GM12892 (cell line): Measurements from ENCODE around the gene SLC7A10.
"Not testable (repeated sequence)": the region's sequence is repeated elsewhere in the genome, so short reads cannot be mapped to it uniquely, and the experiment has no call there.

Source experiments
- DNase-seq: peaks from one replicate; pipeline ENCODE4 v3.0.0; 2011; ENCODE audit not compliant: insufficient read length
- FAIRE-seq: peaks from 2 replicates; lab custom pipeline; 2011; peaks lifted over from hg19 to GRCh38; lab: Jason Lieb, UNC
- POLR2A ChIP-seq: IDR thresholded peaks from 2 replicates; pipeline ENCODE4 v1.6.1; 2011; ENCODE audit warnings: low read depth, low read length, control low read depth
- POLR2AphosphoS5 ChIP-seq: IDR thresholded peaks from 2 replicates; pipeline ENCODE4 v1.6.1; 2011; ENCODE audit warnings: low read depth, low read length, control low read depth
- TAF1 ChIP-seq: IDR thresholded peaks from 2 replicates; pipeline ENCODE4 v1.6.1; 2011; ENCODE audit warnings: low read depth, mild to moderate bottlenecking, control low read depth, low read length, borderline replicate concordance

The SLC7A10 gene

GRCh38 chr19:33233056-33233873 is 7.6 kb upstream of the SLC7A10 start:
- TF ChIP-seq TAF1 = no peak
- TF ChIP-seq POLR2AphosphoS5 = no peak
- no peak for TF ChIP-seq POLR2A
- FAIRE-seq = no peak
- DNase-seq = no peak

- FAIRE-seq (no peak), DNase-seq (no peak)
- TF ChIP-seq POLR2A (no peak), POLR2AphosphoS5 (no peak)
These were observed 7.0 kb upstream of the SLC7A10 start for GRCh38 chr19:33232656-33233055.

DNA sequence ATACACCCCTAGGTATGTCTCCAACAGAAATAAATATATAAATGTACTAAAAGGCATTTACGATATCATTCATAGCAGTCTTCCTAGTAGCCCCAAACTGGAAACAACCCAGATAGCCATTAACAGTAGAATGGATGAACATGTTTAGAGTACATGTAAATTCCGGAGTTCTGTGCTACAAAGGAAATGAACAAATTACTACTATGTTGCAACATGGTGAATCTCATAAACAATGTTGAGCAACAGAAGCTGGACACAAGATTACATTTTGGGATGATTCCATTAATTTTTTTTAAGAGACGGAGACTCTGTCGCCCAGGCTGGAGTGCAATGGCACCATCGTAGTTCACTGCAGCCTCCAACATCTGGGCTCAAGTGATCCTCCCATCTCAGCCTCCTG is 5.9 kb upstream of the SLC7A10 start:
- TF ChIP-seq TAF1 (no peak), POLR2A (no peak)
- no peak for DNase-seq
- FAIRE-seq = no peak

GRCh38 chr19:33229962-33230361 is 4.3 kb upstream of the SLC7A10 start:
- no peak for FAIRE-seq

GRCh38 chr19:33227870-33228599 is 2.4 kb upstream of the SLC7A10 start:
- FAIRE-seq (no peak), DNase-seq (no peak)
- no peak for TF ChIP-seq TAF1
- no peak for TF ChIP-seq POLR2A

More at GRCh38 chr19:33229962-33230361, 4.3 kb upstream of the SLC7A10 start:
- DNase-seq = no peak
- TF ChIP-seq POLR2A (no peak), POLR2AphosphoS5 (no peak), TAF1 (no peak)

GRCh38 chr19:33227242-33227650 is 1.6 kb upstream of the SLC7A10 start:
- no peak for DNase-seq
- no peak for TF ChIP-seq TAF1
- TF ChIP-seq POLR2A = no peak
- no peak for TF ChIP-seq POLR2AphosphoS5
- FAIRE-seq = no peak

DNA sequence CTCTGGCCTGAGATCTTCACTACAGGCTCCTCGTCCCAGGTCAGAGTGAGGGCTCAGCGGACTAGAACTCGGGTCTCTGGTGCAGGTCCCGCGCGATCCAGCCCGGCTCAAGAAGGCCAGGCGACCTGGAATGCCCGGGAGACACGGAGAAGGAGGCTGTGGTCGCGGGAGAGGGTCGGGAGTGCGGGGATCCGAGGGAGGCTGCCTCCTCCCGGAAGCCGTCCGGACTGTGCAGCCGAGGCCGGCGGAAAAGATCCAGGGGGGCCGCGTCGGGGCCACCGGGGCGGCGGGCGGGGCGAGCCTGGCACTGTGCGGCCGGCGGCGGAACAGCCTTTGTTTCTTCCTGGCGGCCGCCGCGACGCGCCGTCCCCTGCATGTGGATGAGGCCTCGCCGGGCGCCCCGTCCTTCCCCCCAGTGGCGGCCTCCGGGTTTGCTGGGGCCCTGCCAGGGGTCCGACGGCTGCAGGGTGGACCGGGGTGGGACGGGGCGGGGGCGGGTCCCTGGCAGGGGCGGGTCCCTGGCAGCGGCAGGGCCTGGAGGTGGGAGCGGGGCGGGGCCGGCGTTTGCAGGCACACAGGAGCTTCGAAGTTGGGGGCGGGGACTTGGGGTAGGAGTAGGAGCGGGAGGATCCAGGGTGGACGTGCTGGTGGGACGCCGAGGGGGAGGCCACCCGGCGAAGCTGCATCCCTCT is 1.0 kb upstream of the SLC7A10 start:
- FAIRE-seq (no peak), DNase-seq (no peak)
- TF ChIP-seq TAF1 (no peak), POLR2A (no peak), POLR2AphosphoS5 (no peak)

- TF ChIP-seq POLR2AphosphoS5 (no peak), TAF1 (no peak), POLR2A (no peak)
- DNase-seq (no peak), FAIRE-seq (no peak)
These were observed 774 bp downstream of the SLC7A10 start for GRCh38 chr19:33224694-33225457.

- DNase-seq, FAIRE-seq: not testable (repeated sequence)
These were observed 3.4 kb downstream of the SLC7A10 start for GRCh38 chr19:33222255-33222654.

DNA sequence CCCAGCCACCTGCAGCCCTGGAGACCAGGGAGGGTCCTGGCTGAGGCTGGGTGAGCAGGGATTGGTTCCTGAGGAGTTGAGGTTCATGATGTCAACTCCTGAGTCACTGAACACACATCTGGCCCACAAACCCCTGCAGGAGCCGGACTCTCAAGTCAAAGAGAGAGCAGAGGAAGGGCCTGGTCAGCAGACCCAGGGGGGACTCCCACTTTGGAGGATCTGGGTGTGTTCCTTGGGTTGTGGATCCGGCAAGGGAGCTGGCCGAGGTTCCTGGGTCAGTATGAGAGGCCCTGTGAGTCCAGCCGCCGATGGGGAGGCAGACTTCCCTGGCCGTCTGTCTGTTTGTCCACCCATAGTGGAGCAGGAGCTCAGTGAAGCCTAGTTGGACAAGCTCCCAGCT is 4.0 kb downstream of the SLC7A10 start:
- TF ChIP-seq POLR2AphosphoS5 (no peak), TAF1 (no peak), POLR2A (no peak)
- FAIRE-seq (no peak), DNase-seq (no peak)

- no peak for TF ChIP-seq POLR2AphosphoS5
- no peak for TF ChIP-seq TAF1
- TF ChIP-seq POLR2A = no peak
- DNase-seq = no peak
- no peak for FAIRE-seq
These were observed 4.9 kb downstream of the SLC7A10 start for GRCh38 chr19:33220735-33221134.
